ENCODE data around the gene IGSF9B.

GRCh38 chr11:133955945-133956421, 785 bp downstream of the IGSF9B start:
- TF ChIP-seq EZH2phosphoT487 (IDR thresholded peaks at IDR 0.05; ENCODE audit: low read depth, severe bottlenecking, unreplicated experiment) = no peak
- no peak for TF ChIP-seq CTCF (IDR thresholded peaks at IDR 0.05; ENCODE audit: poor library complexity)
- peak; percentile 45 for TF ChIP-seq EZH2 (IDR thresholded peaks at IDR 0.05; ENCODE audit: borderline replicate concordance)
